ENCODE data around the gene ERVMER34-1.

The ERVMER34-1 gene

GRCh38 chr4:52750819-52751486, at the start of gene ERVMER34-1:
ERVMER34-1 (minus strand) TSS chr4:52751425; CDS start chr4:52745520, 5,905 bp downstream.
- no peak for DNase-seq

DNA sequence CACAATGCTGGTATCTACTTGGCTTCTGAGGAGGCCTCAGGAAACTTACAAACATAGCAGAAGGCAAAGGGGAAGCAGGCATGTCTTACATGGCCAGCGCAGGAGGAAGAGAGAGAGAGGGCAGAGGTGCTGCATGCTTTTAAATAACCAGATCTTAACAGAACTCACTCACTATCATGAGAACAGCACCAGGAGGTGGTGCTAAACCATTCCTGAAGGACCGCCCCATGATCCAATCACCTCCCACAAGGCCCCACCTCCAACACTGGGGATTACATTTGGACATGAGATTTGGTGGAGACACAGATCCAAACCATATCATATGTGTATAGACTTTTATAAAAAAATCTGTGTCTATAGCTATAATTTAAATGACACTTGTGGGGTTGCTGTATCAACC, 48.6 kb upstream of the ERVMER34-1 start:
- DNase-seq = no peak

DNA sequence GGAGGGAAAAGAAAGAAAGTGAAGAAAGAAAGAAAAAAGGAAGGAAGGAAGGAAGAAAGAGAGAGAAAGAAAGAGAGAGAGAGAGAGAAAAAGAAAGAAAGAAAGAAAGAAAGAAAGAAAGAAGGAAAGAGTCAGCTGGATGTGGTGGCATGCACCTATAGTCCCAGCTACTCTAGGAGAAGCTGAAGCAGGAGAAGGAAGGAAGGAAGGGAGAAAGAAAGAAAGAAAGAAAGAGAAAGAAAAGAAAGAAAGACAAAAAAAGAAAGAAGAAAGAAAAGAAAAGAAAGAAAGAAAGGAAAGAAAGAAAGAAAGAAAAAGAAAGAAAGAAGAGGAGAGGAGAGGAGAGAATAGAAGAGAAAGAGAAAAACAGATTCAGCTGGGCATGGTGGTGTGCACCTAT, 44.3 kb upstream of the ERVMER34-1 start:
- no peak for DNase-seq

DNA sequence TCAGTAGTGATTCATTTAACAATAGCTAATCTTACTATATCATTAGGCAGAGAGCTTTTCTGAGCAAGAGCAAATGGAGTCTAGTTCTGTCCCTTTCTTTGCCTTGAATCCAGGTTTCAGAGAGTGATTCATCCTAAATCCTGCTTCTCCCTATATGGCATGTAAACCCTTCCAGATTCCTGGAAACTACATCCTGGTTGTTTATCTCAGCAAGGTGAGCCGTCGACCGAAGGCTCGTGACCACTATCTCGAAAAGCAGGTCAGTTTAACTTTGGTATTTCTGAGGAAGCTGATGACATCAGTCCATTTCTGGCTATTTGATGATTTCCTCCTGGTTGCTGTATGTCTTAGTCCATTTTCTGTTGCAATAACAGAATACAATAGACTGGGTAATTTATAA, 40.7 kb upstream of the ERVMER34-1 start:
- DNase-seq = no peak

DNA sequence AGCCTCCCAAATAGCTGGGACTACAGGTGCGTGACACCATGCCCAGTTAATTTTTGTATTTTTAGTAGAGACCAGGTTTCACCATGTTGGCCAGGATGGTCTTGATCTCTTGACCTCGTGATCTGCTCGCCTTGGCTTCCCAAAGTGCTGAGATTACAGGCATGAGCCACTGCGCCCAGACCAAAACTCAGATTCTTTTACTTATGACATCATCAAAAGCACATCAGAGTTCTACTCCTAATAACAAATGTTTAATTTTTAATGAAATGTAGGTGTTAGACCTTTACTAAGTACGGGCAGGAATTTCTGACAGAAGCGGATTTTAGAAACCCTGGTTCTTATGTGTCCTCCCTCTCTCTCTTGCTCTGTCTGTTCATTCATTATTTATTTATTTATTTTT, 38.5 kb upstream of the ERVMER34-1 start:
- no peak for DNase-seq

- no peak for DNase-seq
Measured at GRCh38 chr4:52788806-52789205, 37.6 kb upstream of the ERVMER34-1 start.

GRCh38 chr4:52783069-52783468, 31.8 kb upstream of the ERVMER34-1 start:
- no peak for DNase-seq

DNA sequence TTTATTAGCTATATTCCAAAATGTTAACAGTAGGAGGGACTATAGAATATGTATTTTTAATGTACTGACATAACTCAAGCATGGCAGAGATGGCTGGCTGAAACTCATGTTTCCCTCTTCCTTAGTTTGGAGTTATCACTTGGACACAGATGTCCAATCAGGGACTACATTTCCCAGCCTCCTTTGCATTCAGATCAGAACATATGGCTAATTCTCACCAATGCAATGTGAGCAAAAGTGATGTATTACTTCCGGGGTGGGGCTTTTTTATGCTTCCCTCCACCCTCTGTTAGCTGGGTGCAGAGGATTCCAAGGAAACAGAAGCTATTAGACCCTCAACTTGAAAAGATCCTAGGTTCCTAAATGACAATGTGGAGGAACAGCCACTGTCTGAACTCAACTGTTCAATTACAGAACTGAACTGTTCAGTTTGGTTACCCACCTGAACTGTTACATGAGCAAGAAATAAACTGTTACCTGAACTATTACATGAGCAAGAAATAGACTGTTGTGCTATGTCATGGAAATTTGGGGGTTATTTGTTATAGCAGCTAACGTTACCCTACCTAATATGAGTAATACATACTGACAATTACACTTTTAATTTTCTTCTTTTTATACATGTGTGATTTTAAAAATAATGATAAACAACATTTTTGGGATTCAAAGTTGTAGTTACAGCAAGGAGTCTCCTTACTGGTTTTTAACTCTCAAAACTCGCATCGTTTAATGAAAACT, 29.6 kb upstream of the ERVMER34-1 start:
- DNase-seq = no peak

DNA sequence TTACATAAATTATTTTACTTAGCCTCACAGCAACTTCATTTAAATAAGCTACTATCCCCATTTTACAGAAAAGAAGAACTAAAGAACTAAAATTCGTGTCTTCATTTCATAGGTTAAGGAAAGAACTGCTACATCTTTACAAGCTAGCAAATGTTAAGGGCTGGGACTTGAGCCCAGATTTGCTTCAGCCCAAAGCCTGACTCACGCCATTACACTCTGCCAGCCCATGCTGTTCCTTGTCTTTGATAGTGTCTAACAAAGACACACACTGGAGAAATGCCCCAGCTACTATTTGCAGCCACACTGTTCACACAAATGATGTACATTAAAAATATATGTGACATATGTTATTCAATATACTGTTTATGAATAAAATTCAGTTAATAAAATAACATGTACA, 29.0 kb upstream of the ERVMER34-1 start:
- DNase-seq = no peak

DNA sequence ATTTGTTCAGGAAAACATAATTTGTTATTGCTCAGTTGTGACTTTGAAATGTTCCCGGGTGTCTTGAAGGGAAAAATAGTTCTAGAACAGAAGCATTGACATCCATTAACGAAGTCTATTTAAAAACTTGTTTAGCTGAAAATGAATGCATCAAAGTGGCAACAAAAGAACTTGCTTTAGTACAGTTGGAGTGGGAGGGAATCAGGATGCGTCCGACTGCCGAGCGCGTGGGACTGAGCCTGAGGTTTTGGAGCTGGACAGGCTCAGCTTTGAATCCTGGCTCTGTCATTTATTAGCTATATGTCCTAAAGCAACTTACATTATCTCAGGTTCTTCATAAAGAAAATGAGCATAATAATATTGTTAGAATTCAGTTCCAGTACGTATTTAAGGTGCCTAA, 9.0 kb upstream of the ERVMER34-1 start:
- DNase-seq = no peak

DNA sequence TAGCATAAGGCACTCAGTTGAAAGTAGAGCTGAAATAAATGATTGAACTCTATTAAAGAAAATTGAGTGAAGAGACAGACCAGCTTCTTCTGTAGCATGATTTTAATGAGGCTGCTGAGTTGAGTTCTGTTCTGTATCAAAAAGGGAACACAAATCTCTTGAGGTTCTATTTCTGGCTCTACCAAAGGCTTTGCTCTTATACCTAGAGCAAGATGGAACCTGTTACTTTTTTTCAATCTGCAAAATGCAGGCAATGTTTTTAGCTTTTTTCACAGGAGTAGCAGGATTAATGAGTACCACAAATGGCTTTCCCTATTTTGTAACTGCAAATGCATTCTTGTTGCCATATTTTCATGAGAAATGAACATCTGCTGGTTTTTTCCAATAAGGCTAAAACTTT, 4.2 kb upstream of the ERVMER34-1 start:
- DNase-seq = no peak

DNA sequence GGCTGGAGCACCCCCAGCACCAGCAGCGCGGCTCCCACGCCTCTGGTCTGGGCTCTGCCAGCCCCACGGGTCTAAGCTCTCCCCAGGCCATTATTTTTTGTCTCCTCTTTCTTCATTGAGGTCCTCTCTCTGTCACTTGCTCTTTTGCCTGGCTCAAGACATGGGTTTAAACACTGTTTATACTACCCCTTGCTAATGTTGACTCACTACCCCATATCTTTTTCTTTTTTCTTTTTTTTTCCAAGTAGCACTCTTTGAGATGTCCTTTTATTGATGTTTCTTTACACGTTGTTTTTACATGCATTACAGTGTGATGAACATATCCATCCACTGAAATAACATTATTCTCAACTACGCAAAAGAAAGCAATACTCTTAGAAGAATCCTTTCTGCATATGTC, 1.7 kb upstream of the ERVMER34-1 start:
- DNase-seq = no peak

DNA sequence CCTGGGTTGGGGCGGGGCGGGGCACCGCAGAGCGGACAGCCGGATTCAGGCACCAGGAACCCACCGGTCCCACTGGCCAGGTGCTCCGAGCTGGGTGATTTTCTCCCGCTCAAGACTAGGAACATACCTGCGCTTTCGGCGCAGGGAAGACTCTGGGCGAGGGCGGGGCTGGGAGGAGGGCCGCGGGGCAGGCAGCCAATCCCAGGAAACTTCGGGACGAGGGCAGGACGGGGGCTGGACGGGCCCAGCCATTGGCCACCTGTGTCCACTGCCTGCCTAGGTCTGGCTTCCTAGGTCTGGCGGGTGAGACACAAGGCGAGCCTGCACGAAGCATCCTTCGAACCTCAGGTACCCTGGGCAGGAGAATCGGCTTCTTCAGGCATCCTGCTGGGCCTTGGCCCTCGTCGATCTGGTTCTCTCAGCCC, 274 bp upstream of the ERVMER34-1 start:
- no peak for DNase-seq

GRCh38 chr4:52750213-52750612, 1.0 kb downstream of the ERVMER34-1 start:
- DNase-seq = no peak

DNA sequence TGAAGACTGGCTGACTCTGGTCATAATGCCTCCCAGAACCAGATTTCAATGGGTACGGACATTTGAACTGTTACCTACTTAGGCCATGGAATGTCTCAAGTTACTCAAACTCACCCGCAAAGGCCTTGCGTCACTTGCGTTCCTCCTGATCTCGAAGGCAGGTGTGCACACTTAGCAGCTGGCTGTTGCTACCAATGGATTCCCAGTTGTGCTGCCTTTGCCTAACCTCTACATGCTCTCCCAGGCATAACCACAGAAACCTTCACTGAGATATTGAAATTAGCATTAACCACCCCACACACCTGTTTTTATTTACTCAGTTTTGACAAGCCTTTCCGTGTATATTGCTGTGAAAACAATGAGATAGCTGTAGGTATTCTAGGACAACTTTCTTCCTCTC, 2.8 kb downstream of the ERVMER34-1 start:
- DNase-seq = no peak

DNA sequence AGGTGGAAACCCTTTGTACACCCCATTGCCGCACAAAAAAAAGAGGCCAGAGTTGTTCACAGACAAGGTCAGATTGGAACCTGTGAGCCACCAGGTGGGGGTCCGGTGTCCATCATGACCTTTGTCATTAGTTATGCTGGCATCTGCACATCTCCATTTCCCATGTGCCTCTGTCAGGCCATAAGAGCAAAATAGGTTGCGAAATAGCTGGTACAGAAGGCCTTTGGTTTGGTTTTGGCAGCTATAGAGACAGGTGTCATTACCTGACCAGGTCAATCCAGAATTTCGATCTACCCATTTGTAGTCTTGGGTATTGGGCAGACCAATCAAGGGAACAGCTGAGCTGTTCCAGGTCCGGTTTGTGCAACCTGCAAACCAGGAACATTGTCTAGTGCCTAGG, 6.6 kb downstream of the ERVMER34-1 start:
- DNase-seq = no peak

DNA sequence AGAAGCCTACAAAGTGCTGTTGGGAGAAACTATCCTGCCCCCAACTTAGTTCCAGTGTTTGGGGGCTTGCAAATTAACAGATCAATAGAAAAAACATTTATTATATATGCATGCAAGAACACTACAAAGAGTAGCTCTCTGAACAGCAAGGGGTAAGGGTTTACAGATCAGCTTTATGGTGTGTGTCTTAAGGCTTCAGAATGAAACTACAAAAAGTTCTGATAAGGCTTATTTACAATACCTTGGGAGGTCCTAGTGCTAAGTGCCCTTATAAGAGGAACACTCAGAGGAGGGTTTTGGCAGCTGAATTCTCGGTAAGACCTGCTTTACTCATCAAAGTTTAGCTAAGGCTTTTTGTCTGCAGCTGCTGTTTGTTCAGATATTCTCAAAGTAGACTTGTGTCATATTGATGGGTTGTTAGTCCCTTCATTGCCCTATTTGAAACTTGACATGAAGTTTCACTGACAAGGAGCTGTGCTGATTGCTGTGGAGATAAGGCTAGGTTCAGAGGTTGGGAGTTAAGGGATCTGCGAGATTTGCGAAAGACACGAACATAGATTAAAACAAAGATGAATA, 7.7 kb downstream of the ERVMER34-1 start:
- DNase-seq = no peak

GRCh38 chr4:52729586-52729985, 21.6 kb downstream of the ERVMER34-1 start:
- DNase-seq = no peak

DNA sequence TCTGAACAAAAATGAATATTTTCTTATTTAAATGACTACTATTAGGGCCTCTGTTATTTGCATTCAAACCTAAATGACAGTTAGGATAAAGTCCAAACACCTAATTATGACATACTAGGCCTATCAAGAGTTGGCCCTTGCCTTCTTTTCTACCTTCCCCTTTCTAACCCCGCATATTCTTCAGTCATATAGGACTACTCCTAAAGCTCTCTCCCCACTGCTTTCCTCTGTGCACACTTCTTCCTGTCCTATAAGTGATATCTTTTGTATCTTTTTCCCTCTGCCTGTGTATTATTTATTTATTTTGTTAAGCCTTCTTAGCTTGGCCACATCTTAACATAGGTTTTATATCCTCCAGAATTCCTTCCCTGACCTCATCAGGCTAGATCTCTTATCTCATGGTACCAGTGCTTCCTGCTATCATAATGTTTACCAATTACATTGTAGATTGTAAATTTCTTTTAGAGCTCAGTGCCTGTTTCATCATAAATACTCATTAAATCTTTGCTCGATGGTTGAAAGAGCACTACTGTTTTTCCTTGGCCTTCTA, 22.5 kb downstream of the ERVMER34-1 start:
- DNase-seq = no peak

DNA sequence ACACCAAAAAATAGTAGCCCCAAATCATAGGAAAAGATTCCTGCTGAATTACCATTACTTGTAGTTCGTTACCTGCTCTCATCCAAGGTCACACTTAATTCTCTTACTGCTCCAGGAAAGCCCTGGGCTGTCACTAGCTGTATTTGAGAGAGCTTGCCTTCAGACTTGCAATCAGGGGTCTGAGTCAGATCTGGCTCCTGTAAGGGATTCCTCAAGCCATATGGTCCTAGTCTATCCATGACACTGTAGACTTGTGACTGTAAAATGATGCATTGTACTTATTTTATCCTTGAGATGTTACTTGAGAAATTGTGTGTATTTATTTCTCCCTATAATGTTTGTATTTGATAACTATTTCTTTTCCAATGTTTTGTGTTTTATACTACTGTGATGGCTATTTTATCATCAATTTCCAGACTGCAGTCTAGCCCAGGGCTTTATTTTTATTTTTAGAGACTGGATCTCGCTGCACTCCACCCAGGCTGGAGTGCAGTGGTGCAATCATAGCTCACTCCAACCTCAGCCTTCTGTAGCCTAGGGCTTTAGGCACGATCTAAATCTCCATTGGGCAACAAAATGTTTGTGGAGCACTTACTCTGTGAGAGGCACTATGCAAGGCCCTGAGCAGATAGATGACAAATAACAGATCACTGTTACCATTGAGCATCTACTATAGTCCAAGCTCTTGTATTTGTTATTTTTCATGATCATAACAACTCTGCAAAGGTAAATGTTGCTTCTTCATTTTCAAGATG, 24.2 kb downstream of the ERVMER34-1 start:
- DNase-seq = no peak

GRCh38 chr4:52721968-52722815, 29.0 kb downstream of the ERVMER34-1 start:
- peak; percentile 91 for DNase-seq

- DNase-seq = no peak
Measured at GRCh38 chr4:52718123-52718522, 33.1 kb downstream of the ERVMER34-1 start.

All from CD4-positive, alpha-beta T cell treated with Interleukin-21 for 1 hour (primary cell).